HG02885 (cell line): ENCODE data around the gene ADGRF3.
"Not testable (repeated sequence)": the region's sequence is repeated elsewhere in the genome, so short reads cannot be mapped to it uniquely, and the experiment has no call there.

Experiments
- ATAC-seq: cut with Tn5 transposase; IDR thresholded peaks from one replicate; pipeline ENCODE4 v1.9.1; 2021; ENCODE audit warnings: mild to moderate bottlenecking; ENCODE audit not compliant: unreplicated experiment, poor library complexity

Gene ADGRF3

GRCh38 chr2:26283606-26284005 is 63.0 kb downstream of the ADGRF3 start:
- ATAC-seq, result no peak

GRCh38 chr2:26281226-26281625 is 65.4 kb downstream of the ADGRF3 start:
- no peak for ATAC-seq

GRCh38 chr2:26279886-26280285 is 66.7 kb downstream of the ADGRF3 start:
- ATAC-seq, result no peak

GRCh38 chr2:26276484-26277227 is 69.9 kb downstream of the ADGRF3 start:
- no peak for ATAC-seq

- ATAC-seq, result no peak
Measured at GRCh38 chr2:26274058-26274613, 72.5 kb downstream of the ADGRF3 start.

GRCh38 chr2:26273501-26273900 is 73.1 kb downstream of the ADGRF3 start:
- no peak for ATAC-seq

- ATAC-seq, result no peak
Measured at GRCh38 chr2:26270373-26270772, 76.2 kb downstream of the ADGRF3 start.

GRCh38 chr2:26269571-26270158 is 76.9 kb downstream of the ADGRF3 start:
- ATAC-seq, result no peak

GRCh38 chr2:26268670-26269385 is 77.8 kb downstream of the ADGRF3 start:
- not testable (repeated sequence) for ATAC-seq

GRCh38 chr2:26268213-26268612 is 78.4 kb downstream of the ADGRF3 start:
- no peak for ATAC-seq

GRCh38 chr2:26258836-26259235 is 87.8 kb downstream of the ADGRF3 start:
- ATAC-seq, result not testable (repeated sequence)
